Fibroblast of skin of back (primary cell): Measurements from ENCODE around the gene ZNF398. TPM values are rescaled to one million over a fixed set of nuclear protein-coding genes. Genes with fewer than 3 reads are reported as not detected.
"Not testable (repeated sequence)": the region's sequence is repeated elsewhere in the genome, so short reads cannot be mapped to it uniquely, and the experiment has no call there.

ENCODE experiments used
- DNase-seq: peaks from one replicate; pipeline ENCODE4 v3.0.0-alpha.2; 2013
- polyA plus RNA-seq, 2 experiments: library from polyadenylated mRNA; unstranded; fragments of 120-200 nt; gene quantifications; one replicate each; pipeline ENCODE4 v1.2.1, GENCODE V29; 2013; ENCODE audit not compliant: insufficient read length in 2 of 2

ZNF398 gene
- 8.1 TPM for polyA plus RNA-seq (2013, experiment 1 of 2; ENCODE audit: insufficient read length)
- 6.3 TPM for polyA plus RNA-seq (2013, experiment 2 of 2; ENCODE audit: insufficient read length)

- peak; percentile 79 for DNase-seq
Measured at GRCh38 chr7:149147072-149147751, at the start of gene ZNF398. Gene ZNF398 (plus strand): TSS chr7:149147453. CDS start chr7:149147743, 290 bp downstream.

- DNase-seq, result no peak
Measured at GRCh38 chr7:149099058-149099457, 48.2 kb upstream of the ZNF398 start.

- DNase-seq, result no peak
Measured at GRCh38 chr7:149100821-149101220, 46.4 kb upstream of the ZNF398 start.

- DNase-seq, result no peak
Measured at GRCh38 chr7:149102666-149103065, 44.6 kb upstream of the ZNF398 start.

- no peak for DNase-seq
Measured at GRCh38 chr7:149103424-149103823, 43.8 kb upstream of the ZNF398 start.

- no peak for DNase-seq
Measured at GRCh38 chr7:149104214-149104613, 43.0 kb upstream of the ZNF398 start.

- DNase-seq, result no peak
Measured at GRCh38 chr7:149104749-149105148, 42.5 kb upstream of the ZNF398 start.

- no peak for DNase-seq
Measured at GRCh38 chr7:149109969-149110368, 37.3 kb upstream of the ZNF398 start.

GRCh38 chr7:149125189-149125862 lies 21.9 kb upstream of the ZNF398 start:
- DNase-seq, result no peak

GRCh38 chr7:149125863-149126661 lies 21.2 kb upstream of the ZNF398 start, which contains the start of gene ZNF425:
Gene ZNF425 (minus strand): TSS chr7:149126324. CDS start chr7:149126213, 111 bp downstream.
- peak; percentile 89 for DNase-seq

- DNase-seq, result peak; percentile 49
Measured at GRCh38 chr7:149126662-149127266, 20.5 kb upstream of the ZNF398 start.

- no peak for DNase-seq
Measured at GRCh38 chr7:149130572-149131198, 16.6 kb upstream of the ZNF398 start.

GRCh38 chr7:149133028-149133710 lies 14.1 kb upstream of the ZNF398 start:
- DNase-seq, result no peak

GRCh38 chr7:149136118-149136517 lies 11.1 kb upstream of the ZNF398 start:
- no peak for DNase-seq

- no peak for DNase-seq
Measured at GRCh38 chr7:149140831-149141230, 6.4 kb upstream of the ZNF398 start.

GRCh38 chr7:149141893-149142292 lies 5.4 kb upstream of the ZNF398 start:
- no peak for DNase-seq

GRCh38 chr7:149144436-149144922 lies 2.8 kb upstream of the ZNF398 start:
- DNase-seq, result not testable (repeated sequence)

GRCh38 chr7:149145031-149145845 lies 2.0 kb upstream of the ZNF398 start:
- DNase-seq, result no peak

- DNase-seq, result peak; percentile 60
Measured at GRCh38 chr7:149147752-149148653, 750 bp downstream of the ZNF398 start.
